Activated CD4-positive, alpha-beta T cell treated with anti-CD3 and anti-CD28 coated beads, Interleukin-2, amount 10 ng/mL, durations not matched to agents 24 days and 14 days (primary cell): Measurements from ENCODE around the gene RPTOR. TPM values are rescaled to one million over a fixed set of nuclear protein-coding genes. Genes with fewer than 3 reads are reported as not detected.

Experiments used
- DNase-seq: peaks from one replicate; pipeline ENCODE4 v3.0.0; 2022
- H3K27ac Mint-ChIP-seq: one replicate; pipeline ENCODE4 v1.8.0; 2022; ENCODE audit warnings: mild to moderate bottlenecking, mixed read lengths
- H3K27me3 Mint-ChIP-seq: one replicate; pipeline ENCODE4 v1.8.0; 2022; ENCODE audit warnings: mixed read lengths
- H3K36me3 Mint-ChIP-seq: one replicate; pipeline ENCODE4 v1.8.0; 2022; ENCODE audit warnings: low read depth, mild to moderate bottlenecking, mixed read lengths
- H3K4me1 Mint-ChIP-seq: one replicate; pipeline ENCODE4 v1.8.0; 2021; ENCODE audit warnings: mixed read lengths
- H3K4me3 Mint-ChIP-seq: one replicate; pipeline ENCODE4 v1.8.0; 2022; ENCODE audit warnings: mild to moderate bottlenecking, moderate library complexity, mixed read lengths
- H3K9me3 Mint-ChIP-seq: one replicate; pipeline ENCODE4 v1.8.0; 2021; ENCODE audit warnings: mixed read lengths
- intact Hi-C: fragments of 100-400 bp; cut with micrococcal nuclease; formaldehyde crosslinking; loops from one replicate; pipeline ENCODE4 v1.15.1; 2023
- total RNA-seq: library from RNA; stranded (reverse); gene quantifications from 2 replicates; pipeline ENCODE4 v1.2.3, GENCODE V29; 2022

RPTOR gene
- total RNA-seq, 1 donor from 2014 or later = 67.2 TPM

- Mint-ChIP-seq H3K36me3 (peaks cover 32% of the 10 kb centered on the region), H3K4me3 (no peak overlapping the region), H3K27ac (peak overlapping the region; percentile 89), H3K27me3 (no peaks in the 10 kb centered on the region), H3K9me3 (peaks cover 3% of the 10 kb centered on the region), H3K4me1 (peaks cover 59% of the 10 kb centered on the region)
- intact Hi-C loops = no loop called here
- DNase-seq = no peak
Observed at GRCh38 chr17:80662557-80662956, 117.9 kb downstream of the RPTOR start.

GRCh38 chr17:80663781-80664206, 119.2 kb downstream of the RPTOR start:
- Mint-ChIP-seq H3K4me3 (peak overlapping the region; percentile 68), H3K27ac (peak overlapping the region; percentile 89), H3K4me1 (peaks cover 68% of the 10 kb centered on the region)

GRCh38 chr17:80664217-80664790, 119.7 kb downstream of the RPTOR start:
- Mint-ChIP-seq H3K27ac (peak overlapping the region; percentile 89), H3K4me3 (peak overlapping the region; percentile 68), H3K36me3 (peaks cover 20% of the 10 kb centered on the region), H3K4me1 (peaks cover 69% of the 10 kb centered on the region), H3K9me3 (no peaks in the 10 kb centered on the region), H3K27me3 (no peaks in the 10 kb centered on the region)
- intact Hi-C loops = loop anchor here (2.0 kb wide), 1 partner anchor 16 kb away; no protein-coding TSS in a partner anchor
- DNase-seq = no peak

More at GRCh38 chr17:80663781-80664206, 119.2 kb downstream of the RPTOR start:
- intact Hi-C loops = loop anchor here (2.0 kb wide), 1 partner anchor 15 kb away; no protein-coding TSS in a partner anchor
- DNase-seq = peak; percentile 84
- Mint-ChIP-seq H3K9me3 (no peaks in the 10 kb centered on the region), H3K36me3 (peaks cover 24% of the 10 kb centered on the region), H3K27me3 (no peaks in the 10 kb centered on the region)

- intact Hi-C loops = loop anchor here (1.0 to 5.0 kb wide), 5 partner anchors 13 to 226 kb away; no protein-coding TSS in a partner anchor
- DNase-seq = no peak
- Mint-ChIP-seq H3K4me1 (peaks cover 79% of the 10 kb centered on the region), H3K27me3 (no peaks in the 10 kb centered on the region), H3K9me3 (no peaks in the 10 kb centered on the region), H3K4me3 (peak overlapping the region; percentile 79), H3K27ac (peak overlapping the region; percentile 89), H3K36me3 (peaks cover 26% of the 10 kb centered on the region)
Observed at GRCh38 chr17:80665792-80666191, 121.2 kb downstream of the RPTOR start.

GRCh38 chr17:80666867-80667266, 122.2 kb downstream of the RPTOR start:
- H3K27me3 Mint-ChIP-seq = no peaks in the 10 kb centered on the region
- peaks cover 31% of the 10 kb centered on the region for H3K36me3 Mint-ChIP-seq
- DNase-seq = no peak
- peaks cover 85% of the 10 kb centered on the region for H3K4me1 Mint-ChIP-seq
- H3K27ac Mint-ChIP-seq = peak overlapping the region; percentile 87
- intact Hi-C loops = loop anchor here (2.0 to 5.0 kb wide), 2 partner anchors 35 to 62 kb away; no protein-coding TSS in a partner anchor
- H3K4me3 Mint-ChIP-seq = peak overlapping the region; percentile 66
- peaks cover 8% of the 10 kb centered on the region for H3K9me3 Mint-ChIP-seq

GRCh38 chr17:80667462-80668277, 123.0 kb downstream of the RPTOR start:
- intact Hi-C loops = loop anchor here (2.0 to 5.0 kb wide), 2 partner anchors 35 to 63 kb away; no protein-coding TSS in a partner anchor
- peaks cover 30% of the 10 kb centered on the region for H3K36me3 Mint-ChIP-seq
- peak; percentile 79 for DNase-seq
- H3K9me3 Mint-ChIP-seq = peaks cover 8% of the 10 kb centered on the region
- no peaks in the 10 kb centered on the region for H3K27me3 Mint-ChIP-seq
- H3K27ac Mint-ChIP-seq = peak overlapping the region; percentile 87
- H3K4me1 Mint-ChIP-seq = peaks cover 80% of the 10 kb centered on the region
- H3K4me3 Mint-ChIP-seq = peak overlapping the region; percentile 66

- H3K9me3 Mint-ChIP-seq = peaks cover 8% of the 10 kb centered on the region
- peak overlapping the region; percentile 87 for H3K27ac Mint-ChIP-seq
- H3K4me1 Mint-ChIP-seq = peaks cover 78% of the 10 kb centered on the region
- intact Hi-C loops = loop anchor here (5.0 kb wide), 1 partner anchor 34 kb away; no protein-coding TSS in a partner anchor
- peaks cover 32% of the 10 kb centered on the region for H3K36me3 Mint-ChIP-seq
- H3K4me3 Mint-ChIP-seq = peak overlapping the region; percentile 66
- DNase-seq = no peak
- no peaks in the 10 kb centered on the region for H3K27me3 Mint-ChIP-seq
Observed at GRCh38 chr17:80668375-80669148, 123.9 kb downstream of the RPTOR start.

- Mint-ChIP-seq H3K9me3 (peaks cover 8% of the 10 kb centered on the region), H3K36me3 (peaks cover 33% of the 10 kb centered on the region), H3K4me1 (peaks cover 76% of the 10 kb centered on the region), H3K27ac (peak overlapping the region; percentile 21), H3K27me3 (no peaks in the 10 kb centered on the region), H3K4me3 (no peak overlapping the region)
- DNase-seq = no peak
- intact Hi-C loops = no loop called here
Observed at GRCh38 chr17:80671039-80671824, 126.6 kb downstream of the RPTOR start.

GRCh38 chr17:80671825-80672110, 127.1 kb downstream of the RPTOR start:
- H3K27me3 Mint-ChIP-seq = no peaks in the 10 kb centered on the region
- peaks cover 8% of the 10 kb centered on the region for H3K9me3 Mint-ChIP-seq
- no peak overlapping the region for H3K27ac Mint-ChIP-seq
- peaks cover 78% of the 10 kb centered on the region for H3K4me1 Mint-ChIP-seq
- intact Hi-C loops = no loop called here
- DNase-seq = no peak
- peaks cover 32% of the 10 kb centered on the region for H3K36me3 Mint-ChIP-seq
- no peak overlapping the region for H3K4me3 Mint-ChIP-seq

- Mint-ChIP-seq H3K4me1 (peaks cover 77% of the 10 kb centered on the region), H3K36me3 (peaks cover 26% of the 10 kb centered on the region)
- intact Hi-C loops = no loop called here
Observed at GRCh38 chr17:80673152-80673920, 128.7 kb downstream of the RPTOR start.

GRCh38 chr17:80675438-80676095, 130.9 kb downstream of the RPTOR start:
- H3K27me3 Mint-ChIP-seq = no peaks in the 10 kb centered on the region
- no peak for DNase-seq
- intact Hi-C loops = loop anchor here (5.0 kb wide), 3 partner anchors 57 to 202 kb away; no protein-coding TSS in a partner anchor
- H3K9me3 Mint-ChIP-seq = peaks cover 8% of the 10 kb centered on the region
- H3K4me1 Mint-ChIP-seq = peaks cover 77% of the 10 kb centered on the region
- peak overlapping the region; percentile 9 for H3K4me3 Mint-ChIP-seq
- peak overlapping the region; percentile 45 for H3K27ac Mint-ChIP-seq
- peaks cover 20% of the 10 kb centered on the region for H3K36me3 Mint-ChIP-seq

More at GRCh38 chr17:80673152-80673920, 128.7 kb downstream of the RPTOR start:
- no peaks in the 10 kb centered on the region for H3K27me3 Mint-ChIP-seq
- peaks cover 8% of the 10 kb centered on the region for H3K9me3 Mint-ChIP-seq
- peak overlapping the region; percentile 72 for H3K27ac Mint-ChIP-seq
- peak; percentile 81 for DNase-seq
- H3K4me3 Mint-ChIP-seq = peak overlapping the region; percentile 58

- Mint-ChIP-seq H3K4me3 (peak overlapping the region; percentile 9), H3K4me1 (peaks cover 76% of the 10 kb centered on the region), H3K27ac (peak overlapping the region; percentile 45), H3K27me3 (no peaks in the 10 kb centered on the region), H3K9me3 (peaks cover 6% of the 10 kb centered on the region), H3K36me3 (peaks cover 18% of the 10 kb centered on the region)
- intact Hi-C loops = loop anchor here (5.0 kb wide), 3 partner anchors 56 to 201 kb away; no protein-coding TSS in a partner anchor
- DNase-seq = no peak
Observed at GRCh38 chr17:80676096-80676466, 131.4 kb downstream of the RPTOR start.
